HepG2 (cell line): ENCODE results near the gene DMPK. TPM values are rescaled to one million over a fixed set of nuclear protein-coding genes. Genes with fewer than 3 reads are reported as not detected.

Experiments used
- ATAC-seq: fragments of 200-7000 bp; cut with Tn5 transposase; 3 replicates; pipeline ENCODE4 v1.9.1; 2020; ENCODE audit warnings: mild to moderate bottlenecking, moderate library complexity
- BruUV-seq: library from RNA; stranded (reverse); fragments of 400-500 nt; replicated peaks from 2 replicates; lab custom pipeline; 2021; lab: Mats Ljungman, UMichigan
- CTCF ChIA-PET: fragments of 300-600 bp; formaldehyde crosslinking; extraction: SDS; loops from one replicate; lab custom pipeline; 2021; ENCODE audit warnings: low total read pairs, inconsistent platforms, low intra/inter-chr PET ratio; lab: Yijun Ruan, JAX
- POLR2A ChIA-PET: fragments of 350-600 bp; sonication (Branson Sonifier 250); formaldehyde crosslinking; loops from one replicate; lab custom pipeline; 2020; ENCODE audit warnings: antibody characterized with exemption, inconsistent platforms; lab: Yijun Ruan, JAX
- DNase-seq: peaks from one replicate; pipeline ENCODE4 v3.0.0-alpha.2; 2015; ENCODE audit warnings: low spot score
- FAIRE-seq: peaks from 3 replicates; lab custom pipeline; 2011; peaks lifted over from hg19 to GRCh38; lab: Jason Lieb, UNC
- H2AFZ ChIP-seq: one replicate; pipeline ENCODE4 v1.6.1; 2011; ENCODE audit warnings: low read length, inconsistent platforms
- H3K27ac ChIP-seq: fragments of 300-600 bp; 3 replicates; pipeline ENCODE4 v1.8.0; 2011; ENCODE audit warnings: mixed run types, mild to moderate bottlenecking, mixed read lengths, low read length, inconsistent platforms; ENCODE audit not compliant: insufficient read depth; ENCODE audit errors: extremely low read length
- H3K27me3 ChIP-seq, 2 experiments: fragments of 200-600 bp in 1 of 2; 2 replicates in 1 of 2; 3 replicates in 1 of 2; pipeline versions ENCODE4 v1.6.0 to v1.8.0; 2011; ENCODE audit warnings: low read length in 2 of 2, mild to moderate bottlenecking in 2 of 2, moderate library complexity in 2 of 2, inconsistent platforms in 1 of 2; ENCODE audit not compliant: insufficient read depth in 2 of 2, control insufficient read depth in 1 of 2
- H3K36me3 ChIP-seq, 2 experiments: fragments of 200-600 bp in 1 of 2; replicated peaks in 1 of 2; 2 replicates in 1 of 2; 3 replicates in 1 of 2; pipeline versions ENCODE4 v1.5.1 to v1.8.0; 2011; ENCODE audit warnings: low read length in 2 of 2, inconsistent platforms in 1 of 2; ENCODE audit not compliant: insufficient read depth in 2 of 2, control insufficient read depth in 1 of 2
- H3K4me1 ChIP-seq: 2 replicates; pipeline ENCODE4 v1.5.1; 2012; ENCODE audit warnings: low read length, inconsistent platforms; ENCODE audit not compliant: insufficient read depth
- H3K4me2 ChIP-seq: 2 replicates; pipeline ENCODE4 v1.6.0; 2011; ENCODE audit warnings: low read depth, low read length, inconsistent platforms
- H3K4me3 ChIP-seq, 3 experiments: fragments of 200-600 bp in 1 of 3; sonication (generic), shearing (Covaris generic) in 1 of 3; replicated peaks in 1 of 3; 2 replicates each; pipeline ENCODE4 v1.5.1; 2011 to 2016; ENCODE audit warnings: low read length in 3 of 3, inconsistent platforms in 2 of 3, low read depth in 2 of 3, mild to moderate bottlenecking in 2 of 3, control low read depth in 1 of 3, mixed read lengths in 1 of 3; ENCODE audit not compliant: insufficient read depth in 1 of 3
- H3K79me2 ChIP-seq: one replicate; pipeline ENCODE4 v1.6.1; 2011; ENCODE audit warnings: low read length, inconsistent platforms; ENCODE audit not compliant: insufficient read depth
- H3K9ac ChIP-seq: 2 replicates; pipeline ENCODE4 v1.6.0; 2011; ENCODE audit warnings: mild to moderate bottlenecking, low read depth, low read length, inconsistent platforms; ENCODE audit not compliant: insufficient read depth
- H3K9me3 ChIP-seq: 2 replicates; pipeline ENCODE4 v1.5.1; 2012; ENCODE audit warnings: mild to moderate bottlenecking, low read length
- H4K20me1 ChIP-seq: 2 replicates; pipeline ENCODE4 v1.6.0; 2011; ENCODE audit warnings: inconsistent platforms, mild to moderate bottlenecking, low read length, moderate library complexity; ENCODE audit not compliant: insufficient read depth
- CREB1 ChIP-seq, 2 experiments: fragments of 450-650 bp in 1 of 2; IDR thresholded peaks; 2 replicates each; pipeline ENCODE4 v1.6.1; 2016 to 2017; ENCODE audit warnings: control low read depth in 1 of 2, mild to moderate bottlenecking in 1 of 2, missing compliant biosample characterization in 1 of 2, missing genetic modification characterization in 1 of 2
- MIXL1 ChIP-seq: IDR thresholded peaks from 2 replicates; pipeline ENCODE4 v1.6.1; 2016
- RARA ChIP-seq: IDR thresholded peaks from 2 replicates; pipeline ENCODE4 v1.6.1; 2016; ENCODE audit warnings: missing genetic modification reagents, missing compliant biosample characterization
- SIX1 ChIP-seq: sonication (generic); formaldehyde crosslinking; IDR thresholded peaks from 2 replicates; pipeline ENCODE4 v1.4.0; 2020; ENCODE audit warnings: missing genetic modification reagents, borderline replicate concordance
- XBP1 ChIP-seq: sonication (generic); formaldehyde crosslinking; IDR thresholded peaks from 2 replicates; pipeline ENCODE4 v1.5.0; 2020; ENCODE audit warnings: missing genetic modification reagents
- YEATS4 ChIP-seq: sonication (generic); formaldehyde crosslinking; IDR thresholded peaks from 2 replicates; pipeline ENCODE4 v1.4.0; 2020; ENCODE audit warnings: missing genetic modification reagents, borderline replicate concordance
- ZNF24 ChIP-seq: fragments of 450-650 bp; IDR thresholded peaks from 2 replicates; pipeline ENCODE4 v1.6.1; 2017; ENCODE audit warnings: antibody characterized with exemption, mild to moderate bottlenecking
- ZNF468 ChIP-seq: sonication (generic); formaldehyde crosslinking; IDR thresholded peaks from 2 replicates; pipeline ENCODE4 v1.8.0; 2022; ENCODE audit warnings: mild to moderate bottlenecking, moderate library complexity, missing genetic modification reagents
- ZNF678 ChIP-seq: sonication (generic); formaldehyde crosslinking; IDR thresholded peaks from 2 replicates; pipeline ENCODE4 v1.4.0; 2020; ENCODE audit warnings: mild to moderate bottlenecking, missing genetic modification reagents
- WGBS: methylation state at CpG from one replicate; pipeline ENCODE4 v1.1.6; 2017; ENCODE audit warnings: low lambda C conversion rate; 5-methylcytosine and 5-hydroxymethylcytosine counted together
- in situ Hi-C: cut with HindIII; loops from 2 replicates; pipeline ENCODE4 v1.10.0; 2017; ENCODE audit warnings: low pct_unique_long_range_greater_than_20kb; ENCODE audit not compliant: extremely low pct_ligation_motif_present
- intact Hi-C: fragments of 100-400 bp; cut with micrococcal nuclease; formaldehyde crosslinking; loops from one replicate; pipeline ENCODE4 v1.10.0; 2022; ENCODE audit not compliant: unreplicated experiment
- polyA plus RNA-seq, 8 experiments: library from polyadenylated mRNA; depleted of rRNA in 3 of 8; stranded (reverse) in 7 of 8; unstranded in 1 of 8; fragments of >200 nt; fragmentation: Illumina TruSeq in 4 of 8; extraction: Trizol in 4 of 8; gene quantifications; 2 replicates each; pipeline versions ENCODE4 v1.2.1 to v1.2.3, GENCODE V29; 2011 to 2016; ENCODE audit warnings: low read depth in 4 of 8, missing spikeins in 1 of 8, mixed read lengths in 1 of 8; ENCODE audit not compliant: insufficient read depth in 1 of 8
- total RNA-seq, 5 experiments: library from RNA; depleted of rRNA; stranded (reverse); fragments of >200 nt; fragmentation: Illumina TruSeq; extraction: Trizol; gene quantifications; 2 replicates each; pipeline ENCODE4 v1.2.3, GENCODE V29; 2016; ENCODE audit warnings: low read depth in 1 of 5
- TF ChIP-seq, protein P1 (sequence below): sonication (generic); formaldehyde crosslinking; IDR thresholded peaks from 2 replicates; pipeline ENCODE4 v1.8.1; 2023; ENCODE audit warnings: mild to moderate bottlenecking, inconsistent platforms, moderate library complexity, missing genetic modification reagents, borderline replicate concordance

The DMPK gene
- total and polyA plus RNA-seq, 2 of the 13 experiments (the other 11 are each of a cell fraction or from before 2014, with no cell fraction given): 5.3 to 8.8 TPM

DNA sequence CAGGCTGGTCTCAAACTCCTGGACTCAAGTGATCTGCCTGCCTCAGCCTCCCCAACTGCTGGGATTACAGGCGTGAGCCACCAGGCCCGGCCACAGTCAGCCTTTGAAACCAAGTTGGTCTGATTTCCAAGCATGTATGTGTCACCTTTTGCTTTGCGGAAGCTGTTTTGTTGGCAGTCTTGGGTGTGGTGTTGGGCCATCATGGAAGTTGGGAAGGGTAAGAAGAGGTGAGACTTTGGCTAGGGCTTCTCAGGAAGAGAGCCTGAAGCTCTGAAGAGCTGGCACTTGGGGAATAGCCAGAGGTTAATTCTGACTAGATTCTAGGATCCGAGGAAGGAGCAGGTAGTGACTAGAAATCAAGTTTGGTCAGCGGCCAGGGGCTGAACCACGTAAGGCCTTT, 30.0 kb upstream of the DMPK start:
- no peak overlapping the region for H2AFZ ChIP-seq
- H4K20me1 ChIP-seq: no peaks in the 10 kb centered on the region
- H3K9ac ChIP-seq: no peak overlapping the region
- no peak overlapping the region for H3K4me2 ChIP-seq
- ChIA-PET POLR2A (interaction anchor here (1.1 kb wide), 1 partner anchor 183 kb away, joined by 3 read pairs; the partner anchor contains the start of gene CCDC61), CTCF (no interaction called here)
- ATAC-seq (no peak), FAIRE-seq (no peak), DNase-seq (no peak)
- H3K27ac ChIP-seq: no peak overlapping the region
- H3K4me3 ChIP-seq: no peak overlapping the region
- BruUV-seq: no TSS peak
- no peaks in the 10 kb centered on the region for H3K9me3 ChIP-seq
- H3K27me3 ChIP-seq: no peaks in the 10 kb centered on the region; a peak in 1 of 5 replicates
- no peaks in the 10 kb centered on the region for H3K79me2 ChIP-seq
- H3K36me3 ChIP-seq: peaks cover 0 to 1% of the 10 kb centered on the region in 2 experiments; a peak in 1 of 5 replicates
- in situ Hi-C loops: loop anchor here (10.0 kb wide), 1 partner anchor 203 kb away; no protein-coding TSS in a partner anchor
- WGBS: 58% methylated on average over 4 of the region's 6 CpGs
- TF ChIP-seq SIX1 (CRISPR knock-in tag) (no peak), ZNF468 (CRISPR knock-in tag) (no peak), MIXL1 (CRISPR knock-in tag) (no peak), YEATS4 (CRISPR knock-in tag) (no peak), ZNF678 (no peak), RARA (no peak), XBP1 (CRISPR knock-in tag) (no peak), ZNF24 (no peak), CREB1 (IDR thresholded peaks at IDR 0.05) (no peak), CREB1 (CRISPR knock-in tag; IDR thresholded peaks at IDR 0.05) (no peak)
- TF ChIP-seq, protein P1, sequence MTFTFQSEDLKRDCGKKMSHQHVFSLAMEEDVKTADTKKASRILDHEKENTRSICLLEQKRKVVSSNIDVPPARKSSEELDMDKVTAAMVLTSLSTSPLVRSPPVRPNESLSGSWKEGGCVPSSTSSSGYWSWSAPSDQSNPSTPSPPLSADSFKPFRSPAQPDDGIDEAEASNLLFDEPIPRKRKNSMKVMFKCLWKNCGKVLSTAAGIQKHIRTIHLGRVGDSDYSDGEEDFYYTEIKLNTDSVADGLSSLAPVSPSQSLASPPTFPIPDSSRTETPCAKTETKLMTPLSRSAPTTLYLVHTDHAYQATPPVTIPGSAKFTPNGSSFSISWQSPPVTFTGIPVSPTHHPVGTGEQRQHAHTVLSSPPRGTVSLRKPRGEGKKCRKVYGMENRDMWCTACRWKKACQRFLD (CRISPR knock-in tag): no peak
- TF ChIP-seq, all 625 proteins: peak for 0
- intact Hi-C loops: no loop called here
- peaks cover 8% of the 10 kb centered on the region for H3K4me1 ChIP-seq
